ENCODE measurements around the gene CCDC40.

The CCDC40 gene

DNA sequence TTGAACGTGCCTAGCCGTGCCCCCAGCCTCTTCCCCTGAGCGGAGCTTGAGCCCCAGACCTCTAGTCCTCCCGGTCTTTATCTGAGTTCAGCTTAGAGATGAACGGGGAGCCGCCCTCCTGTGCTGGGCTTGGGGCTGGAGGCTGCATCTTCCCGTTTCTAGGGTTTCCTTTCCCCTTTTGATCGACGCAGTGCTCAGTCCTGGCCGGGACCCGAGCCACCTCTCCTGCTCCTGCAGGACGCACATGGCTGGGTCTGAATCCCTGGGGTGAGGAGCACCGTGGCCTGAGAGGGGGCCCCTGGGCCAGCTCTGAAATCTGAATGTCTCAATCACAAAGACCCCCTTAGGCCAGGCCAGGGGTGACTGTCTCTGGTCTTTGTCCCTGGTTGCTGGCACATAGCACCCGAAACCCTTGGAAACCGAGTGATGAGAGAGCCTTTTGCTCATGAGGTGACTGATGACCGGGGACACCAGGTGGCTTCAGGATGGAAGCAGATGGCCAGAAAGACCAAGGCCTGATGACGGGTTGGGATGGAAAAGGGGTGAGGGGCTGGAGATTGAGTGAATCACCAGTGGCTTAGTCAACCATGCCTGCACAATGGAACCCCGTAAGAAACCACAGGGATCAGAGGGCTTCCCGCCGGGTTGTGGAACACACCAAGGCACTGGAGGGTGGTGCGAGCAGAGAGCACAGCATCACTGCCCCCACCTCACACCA, 65.7 kb downstream of the CCDC40 start:
- Histone ChIP-seq H3K27ac (peak overlapping the region; percentile 60), H3K27me3 (ENCODE audit: control insufficient read depth, insufficient read depth, low read length) (no peaks in the 10 kb centered on the region), H3K4me3 (ENCODE audit: low read depth, low read length) (peak overlapping the region; percentile 72), H3K4me2 (ENCODE audit: low read length) (peak overlapping the region; percentile 99), H3K79me2 (no peaks in the 10 kb centered on the region), H2AFZ (peak overlapping the region; percentile 98), H3K36me3 (ENCODE audit: control insufficient read depth, insufficient read depth, low read length) (no peaks in the 10 kb centered on the region), H3K9me3 (ENCODE audit: control insufficient read depth, low read length) (no peaks in the 10 kb centered on the region), H3K9ac (peak overlapping the region; percentile 89), H3K4me1 (peaks cover 5% of the 10 kb centered on the region)
- TF ChIP-seq, protein P1, sequence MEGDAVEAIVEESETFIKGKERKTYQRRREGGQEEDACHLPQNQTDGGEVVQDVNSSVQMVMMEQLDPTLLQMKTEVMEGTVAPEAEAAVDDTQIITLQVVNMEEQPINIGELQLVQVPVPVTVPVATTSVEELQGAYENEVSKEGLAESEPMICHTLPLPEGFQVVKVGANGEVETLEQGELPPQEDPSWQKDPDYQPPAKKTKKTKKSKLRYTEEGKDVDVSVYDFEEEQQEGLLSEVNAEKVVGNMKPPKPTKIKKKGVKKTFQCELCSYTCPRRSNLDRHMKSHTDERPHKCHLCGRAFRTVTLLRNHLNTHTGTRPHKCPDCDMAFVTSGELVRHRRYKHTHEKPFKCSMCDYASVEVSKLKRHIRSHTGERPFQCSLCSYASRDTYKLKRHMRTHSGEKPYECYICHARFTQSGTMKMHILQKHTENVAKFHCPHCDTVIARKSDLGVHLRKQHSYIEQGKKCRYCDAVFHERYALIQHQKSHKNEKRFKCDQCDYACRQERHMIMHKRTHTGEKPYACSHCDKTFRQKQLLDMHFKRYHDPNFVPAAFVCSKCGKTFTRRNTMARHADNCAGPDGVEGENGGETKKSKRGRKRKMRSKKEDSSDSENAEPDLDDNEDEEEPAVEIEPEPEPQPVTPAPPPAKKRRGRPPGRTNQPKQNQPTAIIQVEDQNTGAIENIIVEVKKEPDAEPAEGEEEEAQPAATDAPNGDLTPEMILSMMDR (IDR thresholded peaks at IDR 0.05), result no peak

DNA sequence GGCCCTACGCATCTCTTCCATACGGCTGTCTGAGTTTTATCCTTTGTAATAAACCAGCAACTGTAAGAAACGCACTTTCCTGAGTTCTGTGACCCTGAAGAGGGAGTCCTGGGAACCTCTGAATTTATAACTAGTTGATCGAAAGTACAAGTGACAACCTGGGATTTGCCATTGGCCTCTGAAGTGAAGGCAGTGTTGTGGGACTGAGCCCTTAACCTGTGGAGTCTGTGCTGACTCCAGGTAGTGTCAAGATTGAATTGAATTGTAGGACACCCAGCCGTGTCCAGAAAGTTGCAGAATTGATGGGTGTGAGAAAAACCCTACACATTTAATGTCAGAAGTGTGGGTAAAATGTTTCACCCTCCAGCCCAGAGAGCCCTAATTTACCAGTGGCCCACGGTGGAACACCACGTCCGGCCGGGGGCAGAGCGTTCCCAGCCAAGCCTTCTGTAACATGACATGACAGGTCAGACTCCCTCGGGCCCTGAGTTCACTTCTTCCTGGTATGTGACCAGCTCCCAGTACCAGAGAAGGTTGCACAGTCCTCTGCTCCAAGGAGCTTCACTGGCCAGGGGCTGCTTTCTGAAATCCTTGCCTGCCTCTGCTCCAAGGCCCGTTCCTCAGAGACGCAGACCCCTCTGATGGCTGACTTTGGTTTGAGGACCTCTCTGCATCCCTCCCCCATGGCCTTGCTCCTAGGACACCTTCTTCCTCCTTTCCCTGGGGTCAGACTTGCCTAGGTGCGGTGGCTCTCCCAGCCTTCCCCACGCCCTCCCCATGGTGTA, 66.4 kb downstream of the CCDC40 start:
- TF ChIP-seq, protein P1 (IDR thresholded peaks at IDR 0.05), result no peak
- no peaks in the 10 kb centered on the region for H3K36me3 ChIP-seq (ENCODE audit: control insufficient read depth, insufficient read depth, low read length)
- no peaks in the 10 kb centered on the region for H3K9me3 ChIP-seq (ENCODE audit: control insufficient read depth, low read length)
- no peaks in the 10 kb centered on the region for H3K27me3 ChIP-seq (ENCODE audit: control insufficient read depth, insufficient read depth, low read length)
- no peak overlapping the region for H3K9ac ChIP-seq
- H3K4me2 ChIP-seq (ENCODE audit: low read length), result peak overlapping the region; percentile 99
- peak overlapping the region; percentile 72 for H3K4me3 ChIP-seq (ENCODE audit: low read depth, low read length)
- no peak overlapping the region for H3K27ac ChIP-seq
- H2AFZ ChIP-seq, result no peak overlapping the region
- no peaks in the 10 kb centered on the region for H3K79me2 ChIP-seq
- peaks cover 5% of the 10 kb centered on the region for H3K4me1 ChIP-seq

DNA sequence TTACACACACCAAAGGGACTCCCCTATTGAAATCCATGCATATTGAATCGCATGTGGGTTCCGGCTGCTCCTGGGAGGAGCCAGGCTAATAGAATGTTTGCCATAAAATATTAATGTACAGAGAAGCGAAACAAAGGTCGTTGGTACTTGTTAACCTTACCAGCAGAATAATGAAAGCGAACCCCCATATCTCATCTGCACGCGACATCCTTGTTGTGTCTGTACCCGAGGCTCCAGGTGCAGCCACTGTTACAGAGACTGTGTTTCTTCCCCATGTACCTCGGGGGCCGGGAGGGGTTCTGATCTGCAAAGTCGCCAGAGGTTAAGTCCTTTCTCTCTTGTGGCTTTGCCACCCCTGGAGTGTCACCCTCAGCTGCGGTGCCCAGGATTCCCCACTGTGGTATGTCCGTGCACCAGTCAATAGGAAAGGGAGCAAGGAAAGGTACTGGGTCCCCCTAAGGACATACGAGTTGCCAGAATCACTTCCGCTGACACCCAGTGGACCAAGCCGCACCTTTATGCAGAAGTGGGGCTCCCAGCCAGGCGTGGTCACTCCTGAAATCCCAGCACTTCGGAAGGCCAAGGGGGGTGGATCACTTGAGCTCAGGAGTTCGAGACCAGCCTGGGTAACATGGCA, 67.1 kb downstream of the CCDC40 start:
- Histone ChIP-seq H3K4me1 (peaks cover 5% of the 10 kb centered on the region), H3K4me3 (ENCODE audit: low read depth, low read length) (no peak overlapping the region), H3K27ac (no peak overlapping the region), H3K79me2 (no peaks in the 10 kb centered on the region), H2AFZ (no peak overlapping the region), H3K27me3 (ENCODE audit: control insufficient read depth, insufficient read depth, low read length) (no peaks in the 10 kb centered on the region), H3K36me3 (ENCODE audit: control insufficient read depth, insufficient read depth, low read length) (no peaks in the 10 kb centered on the region), H3K4me2 (ENCODE audit: low read length) (no peak overlapping the region), H3K9ac (no peak overlapping the region), H3K9me3 (ENCODE audit: control insufficient read depth, low read length) (no peaks in the 10 kb centered on the region)
- TF ChIP-seq, protein P1 (IDR thresholded peaks at IDR 0.05), result no peak

DNA sequence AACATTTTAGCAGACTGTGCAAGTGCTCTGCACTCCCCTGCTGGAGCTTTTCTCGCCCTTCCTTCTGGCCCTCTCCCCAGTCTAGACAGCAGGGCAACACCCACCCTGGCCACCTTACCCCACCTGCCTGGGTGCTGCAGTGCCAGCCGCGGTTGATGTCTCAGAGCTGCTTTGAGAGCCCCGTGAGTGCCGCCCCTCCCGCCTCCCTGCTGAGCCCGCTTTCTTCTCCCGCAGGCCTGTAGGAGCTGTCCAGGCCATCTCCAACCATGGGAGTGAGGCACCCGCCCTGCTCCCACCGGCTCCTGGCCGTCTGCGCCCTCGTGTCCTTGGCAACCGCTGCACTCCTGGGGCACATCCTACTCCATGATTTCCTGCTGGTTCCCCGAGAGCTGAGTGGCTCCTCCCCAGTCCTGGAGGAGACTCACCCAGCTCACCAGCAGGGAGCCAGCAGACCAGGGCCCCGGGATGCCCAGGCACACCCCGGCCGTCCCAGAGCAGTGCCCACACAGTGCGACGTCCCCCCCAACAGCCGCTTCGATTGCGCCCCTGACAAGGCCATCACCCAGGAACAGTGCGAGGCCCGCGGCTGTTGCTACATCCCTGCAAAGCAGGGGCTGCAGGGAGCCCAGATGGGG, 68.0 kb downstream of the CCDC40 start:
- Histone ChIP-seq H3K4me1 (peaks cover 5% of the 10 kb centered on the region), H3K9ac (no peak overlapping the region)

More for the DNA sequence above, 68.0 kb downstream of the CCDC40 start:
- H3K79me2 ChIP-seq, result no peaks in the 10 kb centered on the region
- H3K36me3 ChIP-seq (ENCODE audit: control insufficient read depth, insufficient read depth, low read length), result no peaks in the 10 kb centered on the region
- no peak overlapping the region for H3K27ac ChIP-seq
- no peak overlapping the region for H2AFZ ChIP-seq
- H3K9me3 ChIP-seq (ENCODE audit: control insufficient read depth, low read length), result no peaks in the 10 kb centered on the region
- no peak overlapping the region for H3K4me3 ChIP-seq (ENCODE audit: low read depth, low read length)
- H3K4me2 ChIP-seq (ENCODE audit: low read length), result no peak overlapping the region
- H3K27me3 ChIP-seq (ENCODE audit: control insufficient read depth, insufficient read depth, low read length), result no peaks in the 10 kb centered on the region
- TF ChIP-seq, protein P1 (IDR thresholded peaks at IDR 0.05), result no peak
